Neural cell (in vitro differentiated cells): ENCODE results near the gene FUT1. TPM values are rescaled to one million over a fixed set of nuclear protein-coding genes. Genes with fewer than 3 reads are reported as not detected.
A peak's percentile ranks its signal among the peaks of the same experiment; 100 is the strongest.
"Not testable (repeated sequence)": the region's sequence is repeated elsewhere in the genome, so short reads cannot be mapped to it uniquely, and the experiment has no call there.

ENCODE experiments used
- H2AFZ ChIP-seq: fragments of 200-600, 300-800 bp; sonication (generic), shearing (Covaris generic); 2 replicates; pipeline ENCODE4 v1.6.0; 2014; ENCODE audit warnings: low read depth, mild to moderate bottlenecking, antibody characterized with exemption, low read length, moderate library complexity
- H3F3A ChIP-seq: fragments of 200-600 bp; shearing (Covaris generic); 2 replicates; pipeline ENCODE4 v1.6.1; 2016; ENCODE audit warnings: mild to moderate bottlenecking, moderate library complexity, mixed read lengths, antibody characterized with exemption, low read length; ENCODE audit not compliant: insufficient read depth, poor library complexity, severe bottlenecking
- H3K27ac ChIP-seq: fragments of 200-600, 300-800 bp; sonication (generic), shearing (Covaris generic); 2 replicates; pipeline ENCODE4 v1.5.1; 2014; ENCODE audit warnings: mild to moderate bottlenecking, low read length, moderate library complexity
- H3K27me3 ChIP-seq: fragments of 300-800, 200-600 bp; sonication (generic), shearing (Covaris generic); 2 replicates; pipeline ENCODE4 v1.6.0; 2014; ENCODE audit warnings: mild to moderate bottlenecking, low read depth, low read length, moderate library complexity; ENCODE audit not compliant: insufficient read depth
- H3K36me3 ChIP-seq: fragments of 300-800, 200-600 bp; sonication (generic), shearing (Covaris generic); 2 replicates; pipeline ENCODE4 v1.5.1; 2014; ENCODE audit warnings: mild to moderate bottlenecking, antibody characterized with exemption, low read length, moderate library complexity; ENCODE audit not compliant: insufficient read depth
- H3K4me2 ChIP-seq: fragments of 300-800, 200-600 bp; sonication (generic), shearing (Covaris generic); 2 replicates; pipeline ENCODE4 v1.6.0; 2014; ENCODE audit warnings: mild to moderate bottlenecking, low read length
- H3K4me3 ChIP-seq: fragments of 300-800, 200-600 bp; sonication (generic), shearing (Covaris generic); 2 replicates; pipeline ENCODE4 v1.5.1; 2014; ENCODE audit warnings: mild to moderate bottlenecking, low read length, moderate library complexity
- H3K79me2 ChIP-seq: fragments of 200-600 bp; shearing (Covaris generic); replicated peaks from 2 replicates; pipeline ENCODE4 v1.6.0; 2014; ENCODE audit warnings: mild to moderate bottlenecking, low read length, moderate library complexity; ENCODE audit not compliant: insufficient read depth
- H3K9ac ChIP-seq: fragments of 300-800, 200-600 bp; sonication (generic), shearing (Covaris generic); 2 replicates; pipeline ENCODE4 v1.6.1; 2016; ENCODE audit warnings: mild to moderate bottlenecking, low read length, mixed read lengths
- H3K9me2 ChIP-seq: fragments of 200-600 bp; shearing (Covaris generic); 2 replicates; pipeline ENCODE4 v1.6.1; 2016; ENCODE audit warnings: mild to moderate bottlenecking, low read length, mixed read lengths; ENCODE audit not compliant: insufficient read depth
- H3K9me3 ChIP-seq: fragments of 200-600, 300-800 bp; sonication (generic), shearing (Covaris generic); 2 replicates; pipeline ENCODE4 v1.6.1; 2016; ENCODE audit warnings: mild to moderate bottlenecking, mixed run types, low read length, moderate library complexity, mixed read lengths
- H4K20me1 ChIP-seq: fragments of 200-600 bp; shearing (Covaris generic); 2 replicates; pipeline ENCODE4 v1.6.1; 2016; ENCODE audit warnings: mild to moderate bottlenecking, mixed run types; ENCODE audit not compliant: insufficient read depth
- CTCF ChIP-seq: fragments of 450-650 bp; IDR thresholded peaks from 2 replicates; pipeline ENCODE4 v1.5.1; 2014; ENCODE audit warnings: antibody characterized with exemption, mild to moderate bottlenecking, moderate library complexity; ENCODE audit not compliant: poor library complexity, severe bottlenecking
- EP300 ChIP-seq: fragments of 450-650 bp; conservative IDR thresholded peaks from 2 replicates; pipeline ENCODE4 v1.6.1; 2014; ENCODE audit warnings: antibody characterized with exemption, mild to moderate bottlenecking, moderate library complexity; ENCODE audit not compliant: poor library complexity, severe bottlenecking
- EZH2 ChIP-seq: fragments of 200-600, 300-800 bp; shearing (Covaris generic), sonication (generic); IDR thresholded peaks from 2 replicates; pipeline ENCODE4 v1.6.1; 2014; ENCODE audit warnings: antibody characterized with exemption, low read length, borderline replicate concordance, mild to moderate bottlenecking; ENCODE audit not compliant: insufficient read depth, poor library complexity, severe bottlenecking
- MXI1 ChIP-seq: fragments of 450-650 bp; conservative IDR thresholded peaks from 2 replicates; pipeline ENCODE4 v1.6.1; 2014; ENCODE audit warnings: antibody characterized with exemption, mild to moderate bottlenecking; ENCODE audit not compliant: poor library complexity, severe bottlenecking
- POLR2AphosphoS5 ChIP-seq: IDR thresholded peaks from 2 replicates; pipeline ENCODE4 v1.6.1; 2012
- RAD21 ChIP-seq: fragments of 450-650 bp; conservative IDR thresholded peaks from 2 replicates; pipeline ENCODE4 v1.6.1; 2014; ENCODE audit warnings: antibody characterized with exemption, mild to moderate bottlenecking, moderate library complexity
- REST ChIP-seq: IDR thresholded peaks from 2 replicates; pipeline ENCODE4 v1.6.1; 2012; ENCODE audit warnings: borderline replicate concordance
- SMC3 ChIP-seq: fragments of 450-650 bp; conservative IDR thresholded peaks from 2 replicates; pipeline ENCODE4 v1.6.1; 2014; ENCODE audit warnings: antibody characterized with exemption, mild to moderate bottlenecking, moderate library complexity; ENCODE audit not compliant: poor library complexity
- polyA plus RNA-seq: library from polyadenylated mRNA; depleted of rRNA; stranded (reverse); fragments of >200 nt; gene quantifications from 2 replicates; pipeline ENCODE4 v1.2.3, GENCODE V29; 2014

Gene FUT1
- polyA plus RNA-seq, 1 donor from 2014 or later, result 0.15 TPM

GRCh38 chr19:48719263-48720171 is 32.9 kb downstream of the FUT1 start, which contains the start of gene MAMSTR:
Gene MAMSTR, minus strand, starts transcription at chr19:48719725. Its CDS starts 694 bp downstream, at chr19:48719031.
- no peak for TF ChIP-seq SMC3
- TF ChIP-seq EZH2, result no peak
- no peak for TF ChIP-seq CTCF
- no peak for TF ChIP-seq EP300
- no peak for TF ChIP-seq MXI1
- Histone ChIP-seq H3K9ac (no peak within 1 kb of the TSS), H3K4me3 (peak within 1 kb of the TSS; percentile 70), H3F3A (no peaks in the 10 kb centered on the region), H3K9me2 (no peaks in the 10 kb centered on the region), H4K20me1 (no peaks in the 10 kb centered on the region), H3K4me2 (no peak within 1 kb of the TSS), H3K79me2 (no peaks in the 10 kb centered on the region), H2AFZ (no peak within 1 kb of the TSS), H3K9me3 (no peaks in the 10 kb centered on the region), H3K27me3 (no peaks in the 10 kb centered on the region), H3K36me3 (no peaks in the 10 kb centered on the region), H3K27ac (no peak within 1 kb of the TSS)

- TF ChIP-seq SMC3, result no peak
- TF ChIP-seq RAD21, result no peak
- TF ChIP-seq POLR2AphosphoS5, result no peak
- TF ChIP-seq CTCF, result no peak
- TF ChIP-seq MXI1, result no peak
- no peak for TF ChIP-seq EZH2
- TF ChIP-seq EP300, result no peak
- no peak for TF ChIP-seq REST
- H3K27ac ChIP-seq, result no peak overlapping the region
These were observed 33.7 kb downstream of the FUT1 start for GRCh38 chr19:48718711-48719231.

GRCh38 chr19:48718106-48718505 is 34.3 kb downstream of the FUT1 start:
- not testable (repeated sequence) for H3K27me3 ChIP-seq, H3K36me3 ChIP-seq, H3F3A ChIP-seq, H3K4me3 ChIP-seq, H3K79me2 ChIP-seq, H2AFZ ChIP-seq, H3K27ac ChIP-seq, H3K9ac ChIP-seq, H3K9me2 ChIP-seq, H3K4me2 ChIP-seq, H3K9me3 ChIP-seq, H4K20me1 ChIP-seq

More at GRCh38 chr19:48718711-48719231, 33.7 kb downstream of the FUT1 start:
- no peaks in the 10 kb centered on the region for H4K20me1 ChIP-seq
- H3K9ac ChIP-seq, result no peak overlapping the region
- H3K9me2 ChIP-seq, result no peaks in the 10 kb centered on the region
- no peak overlapping the region for H3K4me3 ChIP-seq
- H3K79me2 ChIP-seq, result no peaks in the 10 kb centered on the region
- H2AFZ ChIP-seq, result no peak overlapping the region
- H3K4me2 ChIP-seq, result no peak overlapping the region
- H3K9me3 ChIP-seq, result no peaks in the 10 kb centered on the region
- no peaks in the 10 kb centered on the region for H3K36me3 ChIP-seq
- no peaks in the 10 kb centered on the region for H3K27me3 ChIP-seq
- no peaks in the 10 kb centered on the region for H3F3A ChIP-seq
